ENCODE results near the gene SEC24D. TPM values are rescaled to one million over a fixed set of nuclear protein-coding genes. Genes with fewer than 3 reads are reported as not detected.

SEC24D gene
- total RNA-seq, 1 experiment from 2014 or later: 14.4 TPM

DNA sequence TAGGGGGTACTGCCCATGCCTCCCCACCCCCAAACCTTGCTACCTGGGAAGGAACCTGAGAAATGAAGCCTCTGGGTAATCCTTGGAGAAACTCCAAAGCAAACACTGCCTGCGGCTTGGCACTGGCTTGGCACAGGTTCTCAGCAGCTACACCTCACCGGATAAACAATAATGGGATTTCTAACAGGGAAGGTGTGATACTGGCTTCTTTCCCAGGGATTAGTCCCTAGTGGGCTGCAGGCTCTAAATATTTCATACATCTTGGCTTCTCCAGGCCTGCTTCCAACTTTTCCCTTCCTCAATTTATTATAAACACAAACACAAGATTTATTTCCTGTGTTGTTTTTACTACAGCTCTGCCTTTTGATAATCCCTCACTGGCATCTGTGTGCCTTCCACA lies 12.5 kb downstream of the SEC24D start:
- H3K4me2 ChIP-seq (ENCODE audit: low read length): no peak overlapping the region
- ATAC-seq: peak; percentile 49
- H3K4me3 ChIP-seq (ENCODE audit: low read length): no peak overlapping the region
- H3K79me2 ChIP-seq (ENCODE audit: low read length): no peaks in the 10 kb centered on the region
- ChIA-PET CTCF (no interaction called here), POLR2A (ENCODE audit: unreplicated experiment) (no interaction called here)
- no peak overlapping the region for H3K27ac ChIP-seq (ENCODE audit: low read length)
- intact Hi-C loops (cut with micrococcal nuclease): no loop called here
- no peaks in the 10 kb centered on the region for H3K9me2 ChIP-seq (replicated peaks; ENCODE audit: low read length)
- no peak overlapping the region for H3K9ac ChIP-seq (ENCODE audit: low read length)
- H3K4me1 ChIP-seq (ENCODE audit: insufficient read depth, low read length): peaks cover 10% of the 10 kb centered on the region
- no peaks in the 10 kb centered on the region for H3K9me3 ChIP-seq (ENCODE audit: low read length)
- H3K36me3 ChIP-seq (ENCODE audit: low read depth, low read length): peaks cover 8% of the 10 kb centered on the region; the same call in 1 of the 2 replicates
- no peaks in the 10 kb centered on the region for H4K20me1 ChIP-seq (ENCODE audit: low read length)
- no peaks in the 10 kb centered on the region for H3K27me3 ChIP-seq (ENCODE audit: low read length)
- H3F3A ChIP-seq (ENCODE audit: low read length, unreplicated experiment): no peaks in the 10 kb centered on the region
- DNase-seq: peak; percentile 63
- H2AFZ ChIP-seq (ENCODE audit: low read length): no peak overlapping the region
- TSS peak; percentile 4 for BruUV-seq (replicated peaks)
- TF ChIP-seq EZH2phosphoT487 (IDR thresholded peaks at IDR 0.05; ENCODE audit: borderline replicate concordance, low read length) (no peak), EZH2 (IDR thresholded peaks at IDR 0.05; ENCODE audit: low read length, unreplicated experiment) (no peak)
- TF ChIP-seq, protein P1, sequence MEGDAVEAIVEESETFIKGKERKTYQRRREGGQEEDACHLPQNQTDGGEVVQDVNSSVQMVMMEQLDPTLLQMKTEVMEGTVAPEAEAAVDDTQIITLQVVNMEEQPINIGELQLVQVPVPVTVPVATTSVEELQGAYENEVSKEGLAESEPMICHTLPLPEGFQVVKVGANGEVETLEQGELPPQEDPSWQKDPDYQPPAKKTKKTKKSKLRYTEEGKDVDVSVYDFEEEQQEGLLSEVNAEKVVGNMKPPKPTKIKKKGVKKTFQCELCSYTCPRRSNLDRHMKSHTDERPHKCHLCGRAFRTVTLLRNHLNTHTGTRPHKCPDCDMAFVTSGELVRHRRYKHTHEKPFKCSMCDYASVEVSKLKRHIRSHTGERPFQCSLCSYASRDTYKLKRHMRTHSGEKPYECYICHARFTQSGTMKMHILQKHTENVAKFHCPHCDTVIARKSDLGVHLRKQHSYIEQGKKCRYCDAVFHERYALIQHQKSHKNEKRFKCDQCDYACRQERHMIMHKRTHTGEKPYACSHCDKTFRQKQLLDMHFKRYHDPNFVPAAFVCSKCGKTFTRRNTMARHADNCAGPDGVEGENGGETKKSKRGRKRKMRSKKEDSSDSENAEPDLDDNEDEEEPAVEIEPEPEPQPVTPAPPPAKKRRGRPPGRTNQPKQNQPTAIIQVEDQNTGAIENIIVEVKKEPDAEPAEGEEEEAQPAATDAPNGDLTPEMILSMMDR (conservative IDR thresholded peaks at IDR 0.05; ENCODE audit: low read depth, low read length): no peak

DNA sequence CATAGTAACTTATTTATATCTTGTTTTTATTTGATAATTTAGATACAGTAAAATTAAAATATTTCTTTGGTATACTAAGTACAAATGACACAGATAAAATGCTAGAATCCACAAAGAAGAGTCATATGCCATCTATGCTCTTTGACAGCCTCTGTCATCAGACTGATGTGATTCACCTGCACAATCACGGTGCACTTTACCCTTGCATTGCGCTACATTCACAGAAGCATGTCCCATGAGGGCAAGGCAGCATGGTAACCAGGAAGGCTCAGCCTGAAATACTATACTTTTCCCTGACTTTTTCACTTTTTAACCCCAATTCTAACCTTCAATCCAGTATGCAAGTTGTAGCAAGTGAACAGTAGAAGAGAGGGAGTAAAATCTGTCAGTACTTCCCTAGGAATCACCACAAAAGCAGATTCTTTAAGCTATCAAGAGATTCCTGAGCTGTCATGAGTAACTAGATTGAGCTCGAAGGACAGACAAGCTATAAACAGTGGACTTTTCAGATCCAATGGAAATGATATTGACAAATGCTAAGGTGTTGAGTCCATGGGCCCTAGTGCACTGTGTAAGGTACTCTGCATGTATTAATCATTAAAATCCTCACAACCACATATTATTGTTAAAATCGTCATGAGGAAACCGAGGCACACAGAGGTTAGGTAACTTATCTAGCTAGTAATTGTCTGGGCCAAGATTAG lies 14.2 kb downstream of the SEC24D start:
- peaks cover 10% of the 10 kb centered on the region for H3K4me1 ChIP-seq (ENCODE audit: insufficient read depth, low read length)
- no peaks in the 10 kb centered on the region for H3K9me2 ChIP-seq (replicated peaks; ENCODE audit: low read length)
- ChIA-PET CTCF (no interaction called here), POLR2A (ENCODE audit: unreplicated experiment) (no interaction called here)
- no peak overlapping the region for H3K4me2 ChIP-seq (ENCODE audit: low read length)
- TF ChIP-seq, protein P1 (conservative IDR thresholded peaks at IDR 0.05; ENCODE audit: low read depth, low read length): no peak
- TF ChIP-seq EZH2phosphoT487 (IDR thresholded peaks at IDR 0.05; ENCODE audit: borderline replicate concordance, low read length) (no peak), EZH2 (IDR thresholded peaks at IDR 0.05; ENCODE audit: low read length, unreplicated experiment) (no peak)
- BruUV-seq (replicated peaks): no TSS peak
- H3K27me3 ChIP-seq (ENCODE audit: low read length): no peaks in the 10 kb centered on the region
- no peaks in the 10 kb centered on the region for H3K9me3 ChIP-seq (ENCODE audit: low read length)
- DNase-seq (no peak), ATAC-seq (no peak)
- H3K4me3 ChIP-seq (ENCODE audit: low read length): no peak overlapping the region
- no peaks in the 10 kb centered on the region for H3F3A ChIP-seq (ENCODE audit: low read length, unreplicated experiment)
- intact Hi-C loops (cut with micrococcal nuclease): no loop called here
- no peak overlapping the region for H3K9ac ChIP-seq (ENCODE audit: low read length)
- no peak overlapping the region for H3K27ac ChIP-seq (ENCODE audit: low read length)
- no peaks in the 10 kb centered on the region for H3K79me2 ChIP-seq (ENCODE audit: low read length)
- H3K36me3 ChIP-seq (ENCODE audit: low read depth, low read length): peaks cover 8% of the 10 kb centered on the region; the same call in 1 of the 2 replicates
- H2AFZ ChIP-seq (ENCODE audit: low read length): no peak overlapping the region
- H4K20me1 ChIP-seq (ENCODE audit: low read length): no peaks in the 10 kb centered on the region

- POLR2A ChIA-PET (ENCODE audit: unreplicated experiment): no interaction called here
- H3K27me3 ChIP-seq (ENCODE audit: low read length): no peaks in the 10 kb centered on the region
- no peak overlapping the region for H3K4me2 ChIP-seq (ENCODE audit: low read length)
- no peak overlapping the region for H3K9ac ChIP-seq (ENCODE audit: low read length)
- TF ChIP-seq EZH2 (IDR thresholded peaks at IDR 0.05; ENCODE audit: low read length, unreplicated experiment) (no peak), EZH2phosphoT487 (IDR thresholded peaks at IDR 0.05; ENCODE audit: borderline replicate concordance, low read length) (no peak)
- TF ChIP-seq, protein P1 (conservative IDR thresholded peaks at IDR 0.05; ENCODE audit: low read depth, low read length): no peak
- no peaks in the 10 kb centered on the region for H3K9me3 ChIP-seq (ENCODE audit: low read length)
- H3K36me3 ChIP-seq (ENCODE audit: low read depth, low read length): peaks cover 24% of the 10 kb centered on the region; the same call in 1 of the 2 replicates
- H3K9me2 ChIP-seq (replicated peaks; ENCODE audit: low read length): no peaks in the 10 kb centered on the region
- no peak overlapping the region for H3K4me3 ChIP-seq (ENCODE audit: low read length)
- H3K27ac ChIP-seq (ENCODE audit: low read length): no peak overlapping the region
- DNase-seq: no peak
- H4K20me1 ChIP-seq (ENCODE audit: low read length): no peaks in the 10 kb centered on the region
- BruUV-seq (replicated peaks): no TSS peak
- intact Hi-C loops (cut with micrococcal nuclease): no loop called here
- H3K79me2 ChIP-seq (ENCODE audit: low read length): no peaks in the 10 kb centered on the region
- H2AFZ ChIP-seq (ENCODE audit: low read length): no peak overlapping the region
- CTCF ChIA-PET: no interaction called here
- H3F3A ChIP-seq (ENCODE audit: low read length, unreplicated experiment): no peaks in the 10 kb centered on the region
- H3K4me1 ChIP-seq (ENCODE audit: insufficient read depth, low read length): no peaks in the 10 kb centered on the region
- ATAC-seq: no peak
These were observed 18.6 kb downstream of the SEC24D start for GRCh38 chr4:118817178-118817930.

Measured in PC-3 (cell line).